OCI-LY3 (cell line): ENCODE data around the gene ZSCAN31.

ENCODE experiments used
- H2AFZ ChIP-seq: fragments of 200-600, 300-600 bp; shearing (Covaris generic); 2 replicates; pipeline ENCODE4 v1.6.0; 2014; ENCODE audit warnings: antibody characterized with exemption, low read depth, low read length
- H3K27ac ChIP-seq: fragments of 200-600, 300-600 bp; sonication (generic); 2 replicates; pipeline ENCODE4 v1.5.1; 2014; ENCODE audit warnings: mild to moderate bottlenecking, low read length, moderate library complexity, mixed read lengths
- H3K27me3 ChIP-seq: fragments of 200-600, 300-600 bp; sonication (generic); 2 replicates; pipeline ENCODE4 v1.6.1; 2014; ENCODE audit warnings: low read depth, low read length, mixed read lengths
- H3K36me3 ChIP-seq: fragments of 200-600, 300-600 bp; sonication (generic); replicated peaks from 2 replicates; pipeline ENCODE3; 2014; ENCODE audit warnings: low read depth, low read length, mixed read lengths
- H3K4me1 ChIP-seq: fragments of 300-600, 200-600 bp; sonication (generic); 2 replicates; pipeline ENCODE4 v1.6.1; 2014; ENCODE audit warnings: low read length, mixed read lengths
- H3K4me2 ChIP-seq: fragments of 200-600, 300-600 bp; sonication (generic); 2 replicates; pipeline ENCODE4 v1.6.1; 2014; ENCODE audit warnings: low read length, mixed read lengths
- H3K4me3 ChIP-seq: fragments of 300-600, 200-600 bp; sonication (generic); 2 replicates; pipeline ENCODE4 v1.5.1; 2014; ENCODE audit warnings: antibody characterized with exemption, mild to moderate bottlenecking, low read length, moderate library complexity
- H3K79me2 ChIP-seq: fragments of 300-600, 200-600 bp; shearing (Covaris generic); 2 replicates; pipeline ENCODE4 v1.6.1; 2014; ENCODE audit warnings: mild to moderate bottlenecking, low read length, mixed read lengths
- H3K9ac ChIP-seq: fragments of 300-600, 200-600 bp; shearing (Covaris generic); 2 replicates; pipeline ENCODE4 v1.6.0; 2014; ENCODE audit warnings: mild to moderate bottlenecking, low read length, moderate library complexity
- H3K9me3 ChIP-seq: fragments of 200-600, 300-600 bp; shearing (Covaris generic); 2 replicates; pipeline ENCODE4 v1.6.1; 2014; ENCODE audit warnings: low read length, mixed read lengths; ENCODE audit not compliant: insufficient read depth
- H4K20me1 ChIP-seq: fragments of 200-600, 300-600 bp; sonication (generic); 2 replicates; pipeline ENCODE4 v1.6.1; 2016; ENCODE audit warnings: low read length, mixed read lengths; ENCODE audit not compliant: insufficient read depth
- EZH2phosphoT487 ChIP-seq: fragments of 200-600 bp; shearing (Covaris generic); IDR thresholded peaks from 2 replicates; pipeline ENCODE4 v1.6.1; 2018; ENCODE audit warnings: antibody characterized with exemption, mixed run types, low read depth
- TF ChIP-seq, protein P1 (sequence below): fragments of 200-600, 300-600 bp; sonication (generic); IDR thresholded peaks from 2 replicates; pipeline ENCODE4 v1.5.1; 2014; ENCODE audit warnings: antibody characterized with exemption, low read length, low read depth

ZSCAN31 gene

GRCh38 chr6:28274888-28275287, 61.1 kb downstream of the ZSCAN31 start:
- peaks cover 11% of the 10 kb centered on the region for H3K36me3 ChIP-seq
- no peaks in the 10 kb centered on the region for H3K9me3 ChIP-seq
- H3K4me1 ChIP-seq, result 0 out of 2 replicates have a peak, but pooled peaks cover 3% of the 10 kb centered on the region
- H4K20me1 ChIP-seq, result no peaks in the 10 kb centered on the region
- no peak overlapping the region for H2AFZ ChIP-seq
- H3K9ac ChIP-seq, result no peak overlapping the region
- no peaks in the 10 kb centered on the region for H3K27me3 ChIP-seq
- H3K4me3 ChIP-seq, result no peak overlapping the region
- H3K27ac ChIP-seq, result no peak overlapping the region
- H3K4me2 ChIP-seq, result no peak overlapping the region
- no peaks in the 10 kb centered on the region for H3K79me2 ChIP-seq
- TF ChIP-seq EZH2phosphoT487, result no peak
- TF ChIP-seq, protein P1, sequence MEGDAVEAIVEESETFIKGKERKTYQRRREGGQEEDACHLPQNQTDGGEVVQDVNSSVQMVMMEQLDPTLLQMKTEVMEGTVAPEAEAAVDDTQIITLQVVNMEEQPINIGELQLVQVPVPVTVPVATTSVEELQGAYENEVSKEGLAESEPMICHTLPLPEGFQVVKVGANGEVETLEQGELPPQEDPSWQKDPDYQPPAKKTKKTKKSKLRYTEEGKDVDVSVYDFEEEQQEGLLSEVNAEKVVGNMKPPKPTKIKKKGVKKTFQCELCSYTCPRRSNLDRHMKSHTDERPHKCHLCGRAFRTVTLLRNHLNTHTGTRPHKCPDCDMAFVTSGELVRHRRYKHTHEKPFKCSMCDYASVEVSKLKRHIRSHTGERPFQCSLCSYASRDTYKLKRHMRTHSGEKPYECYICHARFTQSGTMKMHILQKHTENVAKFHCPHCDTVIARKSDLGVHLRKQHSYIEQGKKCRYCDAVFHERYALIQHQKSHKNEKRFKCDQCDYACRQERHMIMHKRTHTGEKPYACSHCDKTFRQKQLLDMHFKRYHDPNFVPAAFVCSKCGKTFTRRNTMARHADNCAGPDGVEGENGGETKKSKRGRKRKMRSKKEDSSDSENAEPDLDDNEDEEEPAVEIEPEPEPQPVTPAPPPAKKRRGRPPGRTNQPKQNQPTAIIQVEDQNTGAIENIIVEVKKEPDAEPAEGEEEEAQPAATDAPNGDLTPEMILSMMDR, result no peak
